Large intestine (tissue), 3 donors: Measurements from ENCODE around the gene DIP2B. TPM values are rescaled to one million over a fixed set of nuclear protein-coding genes. Genes with fewer than 3 reads are reported as not detected.

Source experiments
- DNase-seq, 2 donors: peaks; one replicate each; pipeline versions ENCODE4 v3.0.0 to v3.0.0-alpha.2; 2013
- H3K27ac ChIP-seq: one replicate; pipeline ENCODE4 v1.5.1; 2013; ENCODE audit warnings: low read length
- H3K27me3 ChIP-seq: 2 replicates; pipeline ENCODE4 v1.6.1; 2013; ENCODE audit warnings: low read length; ENCODE audit not compliant: control insufficient read depth, insufficient read depth
- H3K36me3 ChIP-seq: 2 replicates; pipeline ENCODE4 v1.6.1; 2013; ENCODE audit warnings: low read length; ENCODE audit not compliant: control insufficient read depth, insufficient read depth
- H3K4me1 ChIP-seq: one replicate; pipeline ENCODE4 v1.6.1; 2013; ENCODE audit warnings: low read length; ENCODE audit not compliant: control insufficient read depth, insufficient read depth
- H3K4me3 ChIP-seq: one replicate; pipeline ENCODE4 v1.5.1; 2013; ENCODE audit warnings: low read length
- H3K9me3 ChIP-seq: one replicate; pipeline ENCODE4 v1.6.1; 2013; ENCODE audit warnings: mild to moderate bottlenecking, low read depth, low read length, moderate library complexity; ENCODE audit not compliant: control insufficient read depth
- WGBS: methylation state at CpG from one replicate; pipeline ENCODE4 v1.1.5; 2013; ENCODE audit warnings: low lambda C conversion rate; ENCODE audit not compliant: insufficient coverage; 5-methylcytosine and 5-hydroxymethylcytosine counted together
- polyA plus RNA-seq: library from polyadenylated mRNA; unstranded; fragments of 120-200 nt; gene quantifications from one replicate; pipeline ENCODE4 v1.2.1, GENCODE V29; 2013

DIP2B gene
- polyA plus RNA-seq, 1 donor: 18.2 TPM

- Histone ChIP-seq H3K36me3 (peaks cover 49% of the 10 kb centered on the region), H3K4me3 (no peak overlapping the region), H3K27ac (no peak overlapping the region), H3K27me3 (no peaks in the 10 kb centered on the region), H3K9me3 (no peaks in the 10 kb centered on the region), H3K4me1 (peaks cover 3% of the 10 kb centered on the region)
- no peak for DNase-seq
- WGBS: 100% methylated on average over 2 of the region's 5 CpGs
Measured at GRCh38 chr12:50720501-50720900, 215.7 kb downstream of the DIP2B start.

DNA sequence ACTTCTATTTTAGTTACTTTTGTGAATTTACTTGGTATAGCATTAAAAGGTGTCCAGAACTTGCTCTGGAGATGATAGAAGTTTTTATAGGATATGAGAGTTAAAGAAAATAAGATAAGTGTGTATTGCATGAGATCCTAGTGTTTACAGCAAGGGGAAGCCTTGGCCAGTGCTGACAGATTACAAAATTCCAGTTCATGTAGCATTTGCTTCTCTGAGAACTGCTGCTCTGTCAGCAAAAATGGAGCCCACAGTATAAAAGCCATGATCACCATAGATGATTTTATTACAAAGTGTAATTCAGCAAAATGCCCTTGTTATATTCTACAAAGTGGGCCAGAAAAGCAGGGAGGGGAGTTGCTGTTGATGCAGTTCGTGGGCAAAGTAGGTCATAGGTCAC lies 219.1 kb downstream of the DIP2B start:
- Histone ChIP-seq H3K27ac (no peak overlapping the region), H3K9me3 (no peaks in the 10 kb centered on the region), H3K27me3 (no peaks in the 10 kb centered on the region), H3K4me3 (no peak overlapping the region), H3K36me3 (peaks cover 60% of the 10 kb centered on the region), H3K4me1 (peaks cover 3% of the 10 kb centered on the region)
- WGBS: no CpG with 5 or more reads among the region's 1 CpG
- no peak for DNase-seq

DNA sequence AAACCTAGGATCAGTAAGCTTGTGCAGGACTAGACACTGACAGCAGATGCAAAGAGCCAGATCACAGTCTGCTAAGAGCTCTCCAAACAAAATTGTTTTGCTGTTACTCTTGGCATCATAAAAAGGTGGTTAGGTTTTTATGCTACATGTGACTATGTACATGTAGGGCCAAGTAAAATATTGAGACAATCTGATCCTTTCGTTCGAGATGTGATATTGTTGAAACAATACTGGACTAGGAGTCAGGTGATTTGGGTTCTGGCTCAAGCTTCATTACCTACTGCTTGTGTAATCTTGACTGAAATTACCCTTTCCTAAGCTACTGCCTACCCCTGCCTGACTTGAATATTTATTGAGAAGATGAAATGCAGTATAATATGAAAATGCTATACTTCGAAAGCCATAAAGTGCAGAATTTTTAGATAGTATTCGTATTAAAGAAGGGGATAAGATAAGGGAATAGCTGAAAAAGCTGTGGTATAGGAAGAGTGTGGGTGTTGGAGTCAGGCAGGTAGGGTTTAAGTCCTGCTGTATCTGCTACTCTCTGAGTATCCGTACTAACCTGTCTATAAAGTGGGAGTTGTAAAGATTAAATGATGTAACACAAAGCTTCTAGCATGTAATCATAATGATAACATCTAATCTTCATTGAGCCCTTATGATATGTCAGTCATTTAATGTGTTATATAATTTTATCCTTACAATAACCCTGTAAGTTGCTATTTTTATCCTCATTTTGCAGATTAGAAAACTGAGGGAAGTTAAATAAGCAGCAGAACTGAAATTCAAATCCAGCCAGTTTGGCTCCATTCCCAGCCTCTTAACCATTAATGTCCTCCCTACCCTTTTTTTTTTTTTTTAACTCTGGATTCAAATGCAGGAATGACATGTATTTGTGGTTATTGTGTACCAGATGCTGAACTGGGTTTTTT lies 220.5 kb downstream of the DIP2B start:
- 69% methylated on average over 3 of the region's 5 CpGs for WGBS
- H3K9me3 ChIP-seq: no peaks in the 10 kb centered on the region
- H3K4me3 ChIP-seq: no peak overlapping the region
- H3K27ac ChIP-seq: no peak overlapping the region
- DNase-seq: no peak
- peaks cover 69% of the 10 kb centered on the region for H3K36me3 ChIP-seq
- H3K4me1 ChIP-seq: peaks cover 3% of the 10 kb centered on the region
- no peaks in the 10 kb centered on the region for H3K27me3 ChIP-seq

GRCh38 chr12:50727466-50727865 lies 222.7 kb downstream of the DIP2B start:
- no CpG with 5 or more reads among the region's 2 CpGs for WGBS

DNA sequence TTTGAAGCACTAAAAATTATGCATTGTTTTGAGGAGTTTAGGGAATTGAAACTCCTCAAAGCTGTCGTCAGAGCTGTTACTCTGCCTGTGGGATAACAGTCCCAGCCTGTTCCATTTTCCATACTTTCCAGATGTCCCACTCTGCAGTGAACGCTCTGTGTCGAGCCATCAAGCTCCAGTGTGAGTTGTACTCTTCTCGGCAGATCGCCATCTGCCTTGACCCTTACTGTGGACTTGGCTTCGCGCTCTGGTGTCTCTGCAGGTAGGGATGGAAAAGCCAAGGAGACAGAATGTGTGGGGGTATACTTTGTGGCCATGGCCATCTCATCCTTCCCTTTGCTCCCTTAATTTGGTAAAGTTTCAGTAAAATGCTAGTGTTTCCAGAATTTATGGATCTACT lies 223.6 kb downstream of the DIP2B start:
- H3K27me3 ChIP-seq: no peaks in the 10 kb centered on the region
- DNase-seq: no peak
- H3K36me3 ChIP-seq: peaks cover 81% of the 10 kb centered on the region
- no peaks in the 10 kb centered on the region for H3K4me1 ChIP-seq
- no peak overlapping the region for H3K4me3 ChIP-seq
- no peak overlapping the region for H3K27ac ChIP-seq
- H3K9me3 ChIP-seq: no peaks in the 10 kb centered on the region
- WGBS: no CpG with 5 or more reads among the region's 7 CpGs

More at GRCh38 chr12:50727466-50727865, 222.7 kb downstream of the DIP2B start:
- Histone ChIP-seq H3K4me3 (no peak overlapping the region), H3K9me3 (no peaks in the 10 kb centered on the region), H3K27me3 (no peaks in the 10 kb centered on the region), H3K36me3 (peaks cover 81% of the 10 kb centered on the region), H3K27ac (no peak overlapping the region), H3K4me1 (no peaks in the 10 kb centered on the region)
- no peak for DNase-seq

GRCh38 chr12:50728841-50729240 lies 224.1 kb downstream of the DIP2B start:
- DNase-seq: no peak
- H3K4me1 ChIP-seq: no peaks in the 10 kb centered on the region

GRCh38 chr12:50732591-50732990 lies 227.8 kb downstream of the DIP2B start:
- 100% methylated on average over 1 of the region's 9 CpGs for WGBS
- DNase-seq: no peak
- no peak overlapping the region for H3K4me3 ChIP-seq
- H3K4me1 ChIP-seq: no peaks in the 10 kb centered on the region
- peaks cover 80% of the 10 kb centered on the region for H3K36me3 ChIP-seq
- no peaks in the 10 kb centered on the region for H3K27me3 ChIP-seq
- H3K27ac ChIP-seq: no peak overlapping the region
- H3K9me3 ChIP-seq: no peaks in the 10 kb centered on the region

More at GRCh38 chr12:50728841-50729240, 224.1 kb downstream of the DIP2B start:
- no CpG with 5 or more reads among the region's 4 CpGs for WGBS
- Histone ChIP-seq H3K36me3 (peaks cover 81% of the 10 kb centered on the region), H3K27ac (no peak overlapping the region), H3K4me3 (no peak overlapping the region), H3K27me3 (no peaks in the 10 kb centered on the region), H3K9me3 (no peaks in the 10 kb centered on the region)

DNA sequence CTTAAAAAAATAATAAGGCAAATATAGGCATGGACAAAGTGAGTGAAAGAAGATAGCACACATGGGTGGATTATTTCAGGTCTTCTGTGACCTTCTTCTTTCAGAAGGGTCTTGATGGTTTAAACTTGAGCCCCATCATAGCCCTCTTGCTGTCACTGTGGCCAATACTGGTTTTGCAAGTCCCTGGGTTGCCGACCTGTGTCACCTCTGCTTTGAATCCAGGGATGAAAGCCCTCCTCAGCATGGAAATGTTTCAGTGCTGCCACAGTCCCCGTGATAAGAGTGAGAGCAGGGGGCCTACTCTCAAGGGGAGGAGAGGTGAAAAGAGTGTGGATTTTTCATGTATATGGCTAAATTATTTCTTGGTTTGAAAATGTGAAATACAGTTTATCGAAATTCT lies 228.9 kb downstream of the DIP2B start:
- Histone ChIP-seq H3K4me1 (no peaks in the 10 kb centered on the region), H3K27me3 (no peaks in the 10 kb centered on the region), H3K36me3 (peaks cover 76% of the 10 kb centered on the region), H3K27ac (no peak overlapping the region), H3K9me3 (no peaks in the 10 kb centered on the region), H3K4me3 (no peak overlapping the region)
- WGBS: 100% methylated on average over 1 of the region's 3 CpGs
- DNase-seq: no peak

GRCh38 chr12:50734409-50735263 lies 229.9 kb downstream of the DIP2B start:
- no peak for DNase-seq
- H3K36me3 ChIP-seq: peaks cover 78% of the 10 kb centered on the region

GRCh38 chr12:50739611-50740010 lies 234.8 kb downstream of the DIP2B start:
- Histone ChIP-seq H3K36me3 (peaks cover 79% of the 10 kb centered on the region), H3K27ac (no peak overlapping the region), H3K4me3 (no peak overlapping the region), H3K9me3 (no peaks in the 10 kb centered on the region), H3K27me3 (no peaks in the 10 kb centered on the region), H3K4me1 (no peaks in the 10 kb centered on the region)
- no peak for DNase-seq
- WGBS: no CpG with 5 or more reads among the region's 7 CpGs

More at GRCh38 chr12:50734409-50735263, 229.9 kb downstream of the DIP2B start:
- Histone ChIP-seq H3K27me3 (no peaks in the 10 kb centered on the region), H3K27ac (no peak overlapping the region), H3K4me3 (no peak overlapping the region), H3K9me3 (no peaks in the 10 kb centered on the region), H3K4me1 (no peaks in the 10 kb centered on the region)
- 65% methylated on average over 2 of the region's 10 CpGs for WGBS
